ENCODE measurements around the gene ZBTB7C.

The ZBTB7C gene

GRCh38 chr18:48068916-48069445 is 340.2 kb downstream of the ZBTB7C start:
- DNase-seq (ENCODE audit: extremely low read depth, low read depth) = no peak
- TF ChIP-seq, protein P1, sequence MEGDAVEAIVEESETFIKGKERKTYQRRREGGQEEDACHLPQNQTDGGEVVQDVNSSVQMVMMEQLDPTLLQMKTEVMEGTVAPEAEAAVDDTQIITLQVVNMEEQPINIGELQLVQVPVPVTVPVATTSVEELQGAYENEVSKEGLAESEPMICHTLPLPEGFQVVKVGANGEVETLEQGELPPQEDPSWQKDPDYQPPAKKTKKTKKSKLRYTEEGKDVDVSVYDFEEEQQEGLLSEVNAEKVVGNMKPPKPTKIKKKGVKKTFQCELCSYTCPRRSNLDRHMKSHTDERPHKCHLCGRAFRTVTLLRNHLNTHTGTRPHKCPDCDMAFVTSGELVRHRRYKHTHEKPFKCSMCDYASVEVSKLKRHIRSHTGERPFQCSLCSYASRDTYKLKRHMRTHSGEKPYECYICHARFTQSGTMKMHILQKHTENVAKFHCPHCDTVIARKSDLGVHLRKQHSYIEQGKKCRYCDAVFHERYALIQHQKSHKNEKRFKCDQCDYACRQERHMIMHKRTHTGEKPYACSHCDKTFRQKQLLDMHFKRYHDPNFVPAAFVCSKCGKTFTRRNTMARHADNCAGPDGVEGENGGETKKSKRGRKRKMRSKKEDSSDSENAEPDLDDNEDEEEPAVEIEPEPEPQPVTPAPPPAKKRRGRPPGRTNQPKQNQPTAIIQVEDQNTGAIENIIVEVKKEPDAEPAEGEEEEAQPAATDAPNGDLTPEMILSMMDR (IDR thresholded peaks at IDR 0.05; ENCODE audit: low read depth, low read length, missing control alignments) = no peak

GRCh38 chr18:48066225-48066652 is 342.9 kb downstream of the ZBTB7C start:
- TF ChIP-seq, protein P1 (IDR thresholded peaks at IDR 0.05; ENCODE audit: low read depth, low read length, missing control alignments) = no peak
- DNase-seq (ENCODE audit: extremely low read depth, low read depth) = no peak
- no peak overlapping the region for H3K4me3 ChIP-seq (replicated peaks; ENCODE audit: low read depth, low read length)

More at GRCh38 chr18:48068916-48069445, 340.2 kb downstream of the ZBTB7C start:
- H3K4me3 ChIP-seq (replicated peaks; ENCODE audit: low read depth, low read length) = no peak overlapping the region

DNA sequence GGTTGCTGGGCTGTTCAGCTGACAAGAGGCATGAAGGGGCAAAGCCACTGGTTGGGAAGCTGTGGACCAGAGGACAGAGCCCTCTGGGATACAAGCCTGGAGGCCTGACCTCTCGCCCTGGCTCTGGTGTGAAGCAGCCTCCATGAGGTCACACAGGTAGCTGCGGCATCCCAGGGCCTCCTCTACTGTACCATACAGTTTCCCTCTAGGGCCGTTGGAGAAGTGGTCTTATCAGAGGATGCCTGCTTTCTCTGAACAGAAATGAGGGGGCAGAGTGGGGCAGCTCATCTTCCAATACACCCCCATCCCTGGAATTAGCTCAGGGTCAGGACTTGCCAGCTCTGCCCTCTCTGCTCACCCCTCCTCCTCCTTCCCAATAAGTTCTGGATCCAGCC is 343.6 kb downstream of the ZBTB7C start:
- TF ChIP-seq, protein P1 (IDR thresholded peaks at IDR 0.05; ENCODE audit: low read depth, low read length, missing control alignments) = no peak
- H3K4me3 ChIP-seq (replicated peaks; ENCODE audit: low read depth, low read length) = no peak overlapping the region
- no peak for DNase-seq (ENCODE audit: extremely low read depth, low read depth)

- no peak overlapping the region for H3K4me3 ChIP-seq (replicated peaks; ENCODE audit: low read depth, low read length)
- TF ChIP-seq, protein P1 (IDR thresholded peaks at IDR 0.05; ENCODE audit: low read depth, low read length, missing control alignments) = no peak
- DNase-seq (ENCODE audit: extremely low read depth, low read depth) = no peak
Observed at GRCh38 chr18:48064978-48065600, 344.1 kb downstream of the ZBTB7C start.

DNA sequence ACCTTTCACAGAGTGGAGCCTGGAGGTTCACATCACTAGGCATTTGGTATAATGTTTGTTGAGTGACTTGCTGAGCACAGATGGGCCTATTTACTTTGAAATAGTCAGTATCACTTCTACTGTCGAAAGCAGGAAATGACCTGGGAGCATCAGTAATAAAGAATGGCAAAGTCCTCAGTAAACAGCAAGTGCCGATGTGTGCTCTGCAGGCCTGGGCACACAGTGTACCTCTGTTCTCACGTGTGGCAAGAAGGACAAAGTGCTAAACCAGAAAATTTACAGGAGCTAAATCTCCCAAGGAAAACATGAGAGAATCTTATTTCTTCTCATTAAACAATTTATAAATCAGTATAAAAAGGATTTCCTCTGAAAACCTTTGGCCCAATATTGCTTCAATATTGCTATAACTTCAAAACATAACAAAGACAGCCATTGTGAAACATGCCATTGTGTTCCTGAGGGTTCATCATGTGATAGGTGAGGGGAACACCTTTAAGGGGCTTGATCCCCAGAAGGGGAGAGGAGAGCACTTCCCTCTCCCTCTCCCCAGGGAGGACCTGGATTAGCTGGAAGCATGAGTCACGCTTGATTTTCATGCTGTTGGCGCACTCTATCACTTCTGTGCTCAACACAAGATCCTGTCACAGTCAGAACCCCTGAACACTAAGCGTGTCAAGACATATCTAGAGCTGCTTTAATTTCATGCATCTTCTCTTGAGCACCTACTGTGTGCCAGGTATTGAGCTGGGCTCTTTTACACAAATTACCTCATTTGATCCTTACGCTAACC is 347.2 kb downstream of the ZBTB7C start:
- no peak for DNase-seq (ENCODE audit: extremely low read depth, low read depth)
- TF ChIP-seq, protein P1 (IDR thresholded peaks at IDR 0.05; ENCODE audit: low read depth, low read length, missing control alignments) = no peak
- H3K4me3 ChIP-seq (replicated peaks; ENCODE audit: low read depth, low read length) = no peak overlapping the region

DNA sequence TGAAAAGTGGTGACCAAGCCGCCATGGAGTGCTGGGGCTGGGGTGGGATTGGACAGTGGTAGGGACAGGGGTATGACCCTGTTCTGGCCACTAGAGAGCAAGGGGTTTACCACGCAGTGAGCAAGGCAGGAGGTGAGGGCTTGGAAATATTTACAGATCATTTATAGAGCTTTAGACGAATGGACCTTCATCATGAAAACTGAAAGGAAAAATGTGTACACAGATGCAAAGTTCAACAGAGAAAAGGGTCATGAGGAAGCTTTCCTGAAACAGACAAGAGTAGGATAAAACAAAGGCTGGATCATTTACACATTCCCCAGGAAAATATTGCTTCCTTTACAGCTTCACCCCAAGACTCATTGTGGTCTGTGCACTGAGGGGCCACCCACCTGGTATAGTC is 348.2 kb downstream of the ZBTB7C start:
- H3K4me3 ChIP-seq (replicated peaks; ENCODE audit: low read depth, low read length) = no peak overlapping the region
- no peak for DNase-seq (ENCODE audit: extremely low read depth, low read depth)
- TF ChIP-seq, protein P1 (IDR thresholded peaks at IDR 0.05; ENCODE audit: low read depth, low read length, missing control alignments) = no peak

Data from HFF-Myc (cell line).